ENCODE measurements around the gene NDUFAF7. TPM values are rescaled to one million over a fixed set of nuclear protein-coding genes. Genes with fewer than 3 reads are reported as not detected.

NDUFAF7 gene
- 11.1 and 37.9 TPM in 2 replicates for total RNA-seq (ENCODE audit: low replicate concordance)

- H3K4me3 ChIP-seq (ENCODE audit: low read depth, low read length) = peak within 1 kb of the TSS; percentile 98
- peak; percentile 91 for DNase-seq (ENCODE audit: low read depth)
- TF ChIP-seq CTCF (IDR thresholded peaks at IDR 0.05; ENCODE audit: insufficient read depth, low read length) = no peak
Measured at GRCh38 chr2:37231241-37232130, at the start of gene NDUFAF7, which contains the start of gene CEBPZ. Gene NDUFAF7 (plus strand): TSS chr2:37231658. CDS start chr2:37231706, 48 bp downstream. Gene CEBPZ (minus strand): TSS chr2:37231596. CDS start chr2:37231567, 29 bp downstream.

- no peak overlapping the region for H3K4me3 ChIP-seq (ENCODE audit: low read depth, low read length)
- peak; percentile 10 for DNase-seq (ENCODE audit: low read depth)
- TF ChIP-seq CTCF (IDR thresholded peaks at IDR 0.05; ENCODE audit: insufficient read depth, low read length) = no peak
Measured at GRCh38 chr2:37181726-37182684, 49.5 kb upstream of the NDUFAF7 start.

- TF ChIP-seq CTCF (IDR thresholded peaks at IDR 0.05; ENCODE audit: insufficient read depth, low read length) = no peak
Measured at GRCh38 chr2:37188570-37188969, 42.9 kb upstream of the NDUFAF7 start, which contains the start of gene SULT6B1. Gene SULT6B1 (minus strand): TSS chr2:37188670. CDS start chr2:37188640, 30 bp downstream.

GRCh38 chr2:37189452-37190153 is 41.9 kb upstream of the NDUFAF7 start:
- DNase-seq (ENCODE audit: low read depth) = peak; percentile 68
- TF ChIP-seq CTCF (IDR thresholded peaks at IDR 0.05; ENCODE audit: insufficient read depth, low read length) = no peak
- H3K4me3 ChIP-seq (ENCODE audit: low read depth, low read length) = no peak overlapping the region

More at GRCh38 chr2:37188570-37188969, 42.9 kb upstream of the NDUFAF7 start, which contains the start of gene SULT6B1:
- DNase-seq (ENCODE audit: low read depth) = no peak
- H3K4me3 ChIP-seq (ENCODE audit: low read depth, low read length) = no peak within 1 kb of the TSS

GRCh38 chr2:37190290-37190689 is 41.2 kb upstream of the NDUFAF7 start:
- no peak for DNase-seq (ENCODE audit: low read depth)
- TF ChIP-seq CTCF (IDR thresholded peaks at IDR 0.05; ENCODE audit: insufficient read depth, low read length) = no peak
- no peak overlapping the region for H3K4me3 ChIP-seq (ENCODE audit: low read depth, low read length)

GRCh38 chr2:37191253-37191652 is 40.2 kb upstream of the NDUFAF7 start:
- TF ChIP-seq CTCF (IDR thresholded peaks at IDR 0.05; ENCODE audit: insufficient read depth, low read length) = no peak
- no peak for DNase-seq (ENCODE audit: low read depth)
- H3K4me3 ChIP-seq (ENCODE audit: low read depth, low read length) = no peak overlapping the region

Measured in fibroblast of the aortic adventitia (primary cell).